WERI-Rb-1 (cell line): ENCODE data around the gene SHC2.

Experiments used
- DNase-seq: peaks from one replicate; pipeline ENCODE4 v3.0.0-alpha.2; 2020
- H3K27ac ChIP-seq: fragments of 250-450 bp; sonication (Bioruptor Pico); 2 replicates; pipeline ENCODE4 v1.5.1; 2020; ENCODE audit warnings: mild to moderate bottlenecking, moderate library complexity
- H3K27me3 ChIP-seq: fragments of 250-450 bp; sonication (Bioruptor Pico); 2 replicates; pipeline ENCODE4 v1.5.1; 2021; ENCODE audit warnings: mild to moderate bottlenecking, low read depth, moderate library complexity; ENCODE audit not compliant: insufficient read depth, severe bottlenecking
- H3K36me3 ChIP-seq: fragments of 250-450 bp; sonication (Bioruptor Pico); 2 replicates; pipeline ENCODE4 v1.5.1; 2020; ENCODE audit warnings: mild to moderate bottlenecking, moderate library complexity
- H3K4me3 ChIP-seq: 2 replicates; pipeline ENCODE4 v1.5.1; 2011; ENCODE audit warnings: low read depth, mild to moderate bottlenecking, control low read depth, low read length
- H3K9me3 ChIP-seq: fragments of 250-450 bp; sonication (Bioruptor Pico); 2 replicates; pipeline ENCODE4 v1.5.1; 2021; ENCODE audit warnings: mild to moderate bottlenecking, moderate library complexity; ENCODE audit not compliant: severe bottlenecking
- TF ChIP-seq, protein P1 (sequence below): IDR thresholded peaks from 2 replicates; pipeline ENCODE4 v1.5.1; 2011; ENCODE audit warnings: low read depth, mild to moderate bottlenecking, control low read depth, inconsistent platforms, low read length

SHC2 gene

DNA sequence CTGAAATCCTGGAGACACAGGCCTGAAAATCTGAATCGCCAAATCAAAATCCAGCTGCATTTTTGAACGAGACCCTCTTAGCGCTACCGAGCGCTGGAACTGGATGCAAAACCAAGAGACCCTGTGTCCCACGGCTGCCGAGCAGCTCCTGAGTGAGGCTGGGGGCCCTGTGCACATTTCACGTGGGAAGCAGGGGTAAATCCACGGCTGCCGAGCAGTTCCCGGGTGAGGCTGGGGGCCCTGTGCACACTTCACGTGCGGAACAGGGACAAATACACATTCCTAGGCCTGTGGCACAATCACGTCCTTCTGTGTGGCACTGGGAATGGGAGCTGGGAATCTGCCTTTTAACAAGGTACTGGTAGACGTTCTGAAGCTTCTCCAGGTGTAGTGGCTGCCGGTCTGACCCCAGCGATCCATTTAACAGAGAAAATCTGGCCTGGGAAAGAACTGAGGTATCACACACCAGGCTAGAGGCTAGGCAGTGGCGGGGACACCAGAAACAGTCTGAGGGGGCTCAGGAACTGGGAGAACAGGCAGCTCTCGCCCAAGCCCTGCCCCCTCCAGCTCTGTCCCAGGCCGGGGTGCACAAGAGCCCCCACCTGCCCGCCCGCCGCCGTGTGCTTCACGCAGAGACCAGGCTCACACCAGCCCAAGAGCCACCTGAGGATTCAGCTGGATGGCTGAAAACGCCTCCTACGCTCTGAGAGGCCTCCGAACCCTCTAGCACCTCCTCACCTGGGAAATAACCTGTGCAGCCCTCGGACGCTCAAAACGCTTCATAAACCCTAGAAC, 40.9 kb downstream of the SHC2 start:
- Histone ChIP-seq H3K27me3 (no peaks in the 10 kb centered on the region), H3K9me3 (no peaks in the 10 kb centered on the region), H3K36me3 (peaks cover 13% of the 10 kb centered on the region)

DNA sequence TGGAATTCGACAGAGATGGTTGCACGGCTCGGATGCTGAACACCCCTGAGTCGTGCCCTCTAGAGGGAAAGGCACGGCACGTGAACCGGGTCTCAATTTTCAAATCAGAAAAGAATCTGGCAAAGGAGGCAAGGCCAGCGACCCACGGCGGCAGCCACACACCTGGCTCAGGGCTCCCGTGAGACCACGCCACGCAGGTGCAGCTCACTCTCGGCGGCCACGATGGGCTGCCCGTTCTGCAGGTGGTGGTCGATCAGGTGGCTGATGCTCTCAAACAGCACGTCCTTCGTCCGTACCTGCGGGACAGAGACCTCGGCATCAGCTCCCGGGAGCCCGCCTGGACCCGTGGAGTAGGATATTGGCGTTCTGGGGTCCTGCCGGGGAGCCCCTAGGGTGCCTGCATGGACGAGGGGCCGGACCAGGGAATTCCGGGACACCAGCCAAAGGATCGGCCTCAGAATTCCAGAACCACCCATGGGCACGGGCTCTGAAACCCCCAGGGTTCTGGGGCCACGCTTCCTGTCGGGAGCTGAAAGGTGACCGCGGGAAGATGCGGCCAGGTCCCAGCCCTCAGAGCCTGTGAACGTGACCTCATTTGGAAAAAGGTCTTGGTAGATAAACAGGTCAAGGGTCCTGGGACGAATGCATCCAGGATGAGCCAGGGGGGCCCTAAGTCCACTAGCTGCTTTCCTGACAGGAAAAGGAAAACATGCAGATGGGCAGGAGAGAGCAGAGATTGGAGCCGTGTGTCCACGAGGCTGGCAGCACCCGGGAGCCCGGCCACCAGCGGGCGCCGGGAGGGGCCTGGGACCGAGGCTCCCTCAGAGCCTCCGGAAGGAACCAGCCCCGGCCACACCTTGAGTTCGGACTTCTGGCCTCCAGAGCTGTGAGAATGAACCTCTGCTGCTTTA, 41.8 kb downstream of the SHC2 start:
- no peak for DNase-seq
- Histone ChIP-seq H3K27me3 (no peaks in the 10 kb centered on the region), H3K9me3 (no peaks in the 10 kb centered on the region), H3K4me3 (no peak overlapping the region), H3K27ac (no peak overlapping the region), H3K36me3 (peaks cover 13% of the 10 kb centered on the region)
- TF ChIP-seq, protein P1, sequence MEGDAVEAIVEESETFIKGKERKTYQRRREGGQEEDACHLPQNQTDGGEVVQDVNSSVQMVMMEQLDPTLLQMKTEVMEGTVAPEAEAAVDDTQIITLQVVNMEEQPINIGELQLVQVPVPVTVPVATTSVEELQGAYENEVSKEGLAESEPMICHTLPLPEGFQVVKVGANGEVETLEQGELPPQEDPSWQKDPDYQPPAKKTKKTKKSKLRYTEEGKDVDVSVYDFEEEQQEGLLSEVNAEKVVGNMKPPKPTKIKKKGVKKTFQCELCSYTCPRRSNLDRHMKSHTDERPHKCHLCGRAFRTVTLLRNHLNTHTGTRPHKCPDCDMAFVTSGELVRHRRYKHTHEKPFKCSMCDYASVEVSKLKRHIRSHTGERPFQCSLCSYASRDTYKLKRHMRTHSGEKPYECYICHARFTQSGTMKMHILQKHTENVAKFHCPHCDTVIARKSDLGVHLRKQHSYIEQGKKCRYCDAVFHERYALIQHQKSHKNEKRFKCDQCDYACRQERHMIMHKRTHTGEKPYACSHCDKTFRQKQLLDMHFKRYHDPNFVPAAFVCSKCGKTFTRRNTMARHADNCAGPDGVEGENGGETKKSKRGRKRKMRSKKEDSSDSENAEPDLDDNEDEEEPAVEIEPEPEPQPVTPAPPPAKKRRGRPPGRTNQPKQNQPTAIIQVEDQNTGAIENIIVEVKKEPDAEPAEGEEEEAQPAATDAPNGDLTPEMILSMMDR, result no peak

More for the DNA sequence above, 40.9 kb downstream of the SHC2 start:
- TF ChIP-seq, protein P1, result no peak
- DNase-seq, result no peak
- H3K27ac ChIP-seq, result no peak overlapping the region
- no peak overlapping the region for H3K4me3 ChIP-seq

DNA sequence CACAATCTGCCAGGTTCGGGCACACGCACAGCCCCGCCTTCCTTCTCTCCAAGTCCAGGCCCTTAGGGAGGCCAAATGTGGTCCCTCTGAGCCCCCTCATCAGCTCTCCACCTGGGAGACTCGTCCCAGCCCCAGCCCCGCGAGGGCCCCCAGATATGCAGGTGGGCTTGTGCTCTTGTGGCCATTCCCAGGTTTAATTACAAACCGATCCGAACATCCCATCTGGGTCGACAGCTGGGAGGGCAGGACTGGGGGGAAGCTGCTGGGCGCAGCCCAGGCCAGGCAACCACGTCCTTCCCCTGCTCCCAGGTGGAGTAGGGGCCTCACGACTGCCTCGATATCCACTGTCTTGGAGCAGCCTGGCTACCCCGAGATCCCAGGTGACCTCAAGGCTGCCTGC, 44.4 kb downstream of the SHC2 start:
- Histone ChIP-seq H3K4me3 (no peak overlapping the region), H3K27ac (no peak overlapping the region), H3K36me3 (peaks cover 13% of the 10 kb centered on the region), H3K9me3 (peaks cover 1% of the 10 kb centered on the region), H3K27me3 (no peaks in the 10 kb centered on the region)
- TF ChIP-seq, protein P1, result no peak
- DNase-seq, result no peak

DNA sequence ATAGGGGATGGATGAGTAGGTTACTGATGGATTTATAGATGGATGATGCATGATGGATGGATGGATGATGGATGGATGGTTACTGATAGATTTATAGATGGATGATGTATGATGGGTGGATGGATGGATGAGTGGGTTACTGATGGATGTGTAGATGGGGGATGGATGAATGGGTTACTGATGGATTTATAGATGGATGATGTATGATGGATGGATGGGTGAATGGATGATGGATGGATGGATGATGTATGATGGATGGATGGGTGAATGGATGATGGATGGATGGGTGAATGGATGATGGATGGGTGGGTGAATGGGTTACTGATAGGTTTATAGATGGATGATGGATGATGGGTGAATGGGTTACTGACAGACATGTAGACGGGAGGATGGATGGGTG, 45.5 kb downstream of the SHC2 start:
- Histone ChIP-seq H3K4me3 (no peak overlapping the region), H3K27me3 (no peaks in the 10 kb centered on the region), H3K27ac (no peak overlapping the region), H3K9me3 (peaks cover 3% of the 10 kb centered on the region), H3K36me3 (peaks cover 13% of the 10 kb centered on the region)
- DNase-seq, result no peak
- TF ChIP-seq, protein P1, result no peak

DNA sequence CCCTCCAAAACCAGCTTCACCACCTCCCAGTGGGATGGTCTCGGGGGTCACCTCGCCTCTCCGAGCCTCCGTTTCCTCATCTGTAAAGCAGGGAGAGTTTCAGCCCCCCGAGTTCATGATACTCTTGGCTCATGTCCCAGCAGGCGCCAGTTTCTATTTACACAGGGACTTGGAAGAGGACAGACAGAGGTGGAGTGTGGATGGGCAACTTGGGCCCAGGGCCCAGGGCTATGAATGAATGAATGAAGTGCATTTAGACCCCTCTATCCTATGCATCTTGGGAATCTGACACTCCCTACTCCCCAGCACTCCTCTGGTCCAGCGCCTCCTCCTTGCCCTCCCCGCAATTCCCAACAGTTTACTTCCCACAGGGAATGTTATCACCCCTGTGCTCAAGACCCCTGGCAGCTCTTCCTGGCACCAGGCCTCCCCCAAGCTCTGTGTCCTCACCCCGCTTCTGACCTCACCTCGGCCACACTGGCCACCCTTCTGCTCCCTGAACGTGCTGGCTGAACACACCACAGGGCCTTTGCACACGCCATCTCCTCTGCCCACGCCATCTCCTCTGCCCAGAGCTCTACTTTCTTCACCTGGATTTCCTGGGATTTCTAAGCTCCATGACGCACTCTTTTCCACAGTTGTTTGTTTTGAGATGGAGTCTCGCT, 46.9 kb downstream of the SHC2 start:
- peaks cover 3% of the 10 kb centered on the region for H3K9me3 ChIP-seq
- no peak for DNase-seq
- no peaks in the 10 kb centered on the region for H3K27me3 ChIP-seq
- no peak overlapping the region for H3K27ac ChIP-seq
- TF ChIP-seq, protein P1, result no peak
- H3K36me3 ChIP-seq, result peaks cover 13% of the 10 kb centered on the region
- H3K4me3 ChIP-seq, result no peak overlapping the region
